HAP-1 (cell line): ENCODE measurements around the gene IP6K3.

ENCODE experiments used
- DNase-seq, 2 experiments: peaks; one replicate each; pipeline ENCODE4 v3.0.0-alpha.2; 2016 to 2020; ENCODE audit warnings: low spot score in 2 of 2
- H3K27me3 ChIP-seq: fragments of 250-450 bp; sonication (Bioruptor Pico); 2 replicates; pipeline ENCODE4 v1.5.1; 2020; ENCODE audit warnings: low read depth, mild to moderate bottlenecking, moderate library complexity
- H3K36me3 ChIP-seq: fragments of 250-450 bp; sonication (Bioruptor Pico); replicated peaks from 2 replicates; pipeline ENCODE4 v1.5.1; 2020; ENCODE audit warnings: mild to moderate bottlenecking
- H3K4me1 ChIP-seq: fragments of 250-450 bp; sonication (Bioruptor Pico); 2 replicates; pipeline ENCODE4 v1.5.1; 2020; ENCODE audit warnings: mild to moderate bottlenecking
- H3K4me3 ChIP-seq: fragments of 250-450 bp; sonication (Bioruptor Pico); 2 replicates; pipeline ENCODE4 v1.5.1; 2020; ENCODE audit warnings: mild to moderate bottlenecking, moderate library complexity
- H3K9me3 ChIP-seq: fragments of 250-450 bp; sonication (Bioruptor Pico); 2 replicates; pipeline ENCODE4 v1.5.1; 2020; ENCODE audit warnings: mild to moderate bottlenecking, moderate library complexity
- in situ Hi-C: fragments of 300-500 bp; cut with MboI; formaldehyde crosslinking; loops from 3 replicates; pipeline ENCODE4 v1.14.3; 2020; ENCODE audit warnings: low sequenced_read_pairs, inconsistent platforms, mixed read lengths

The IP6K3 gene

DNA sequence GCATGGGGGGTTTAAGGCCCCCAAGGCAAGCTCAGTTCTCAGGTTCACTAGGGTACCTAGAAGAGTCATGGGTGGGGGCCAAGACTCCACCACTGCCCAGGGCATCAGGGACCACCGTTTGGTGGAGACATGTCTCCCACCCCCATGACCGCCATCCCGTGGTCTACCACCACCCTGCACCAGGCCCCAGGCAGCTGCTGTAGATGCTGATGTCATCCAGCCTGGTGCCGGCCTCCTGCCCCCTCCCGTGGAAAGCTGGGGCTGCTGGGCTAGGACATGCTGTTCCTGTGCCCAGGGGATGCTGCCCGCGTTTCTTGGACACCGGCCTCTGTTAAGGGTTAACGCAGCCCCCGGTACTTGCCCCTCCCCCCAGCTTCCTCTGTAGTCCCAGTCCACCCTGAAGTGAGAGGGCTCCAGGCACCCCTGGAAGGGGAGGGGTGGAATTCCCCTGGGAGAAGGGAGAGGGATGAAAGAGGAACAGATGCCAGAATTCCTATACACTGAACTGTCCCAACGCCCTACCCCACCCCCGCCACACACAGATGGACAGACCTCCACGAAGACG lies 587 bp downstream of the IP6K3 start:
- DNase-seq, result no peak
- Histone ChIP-seq H3K9me3 (no peaks in the 10 kb centered on the region), H3K4me1 (no peaks in the 10 kb centered on the region), H3K4me3 (no peak overlapping the region), H3K36me3 (no peaks in the 10 kb centered on the region), H3K27me3 (no peaks in the 10 kb centered on the region; the same call in 1 of the 2 replicates)
- in situ Hi-C loops, result no loop called here

DNA sequence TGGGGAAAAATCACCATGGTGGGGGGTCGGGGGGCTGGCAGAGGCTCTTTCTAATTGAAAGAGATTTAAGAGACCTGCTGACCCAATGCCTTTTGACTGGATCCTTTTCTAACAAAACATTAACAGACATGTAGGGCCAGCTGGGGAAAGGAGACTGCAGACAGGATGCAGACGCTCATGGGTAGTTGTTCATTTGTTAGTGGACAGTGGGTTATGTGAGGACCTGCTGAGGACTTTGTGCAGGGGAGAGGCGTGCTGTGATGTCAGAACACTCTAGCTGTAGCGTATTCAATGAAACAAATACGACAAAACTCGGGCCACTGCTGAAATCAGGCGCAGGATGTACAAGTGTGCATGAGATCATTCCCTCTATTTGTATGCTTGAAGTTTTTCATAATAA lies 1.2 kb downstream of the IP6K3 start:
- H3K9me3 ChIP-seq, result no peaks in the 10 kb centered on the region
- H3K27me3 ChIP-seq, result no peaks in the 10 kb centered on the region; the same call in 1 of the 2 replicates
- DNase-seq, result no peak
- no peaks in the 10 kb centered on the region for H3K36me3 ChIP-seq
- H3K4me1 ChIP-seq, result no peaks in the 10 kb centered on the region
- H3K4me3 ChIP-seq, result no peak overlapping the region
- in situ Hi-C loops, result no loop called here

DNA sequence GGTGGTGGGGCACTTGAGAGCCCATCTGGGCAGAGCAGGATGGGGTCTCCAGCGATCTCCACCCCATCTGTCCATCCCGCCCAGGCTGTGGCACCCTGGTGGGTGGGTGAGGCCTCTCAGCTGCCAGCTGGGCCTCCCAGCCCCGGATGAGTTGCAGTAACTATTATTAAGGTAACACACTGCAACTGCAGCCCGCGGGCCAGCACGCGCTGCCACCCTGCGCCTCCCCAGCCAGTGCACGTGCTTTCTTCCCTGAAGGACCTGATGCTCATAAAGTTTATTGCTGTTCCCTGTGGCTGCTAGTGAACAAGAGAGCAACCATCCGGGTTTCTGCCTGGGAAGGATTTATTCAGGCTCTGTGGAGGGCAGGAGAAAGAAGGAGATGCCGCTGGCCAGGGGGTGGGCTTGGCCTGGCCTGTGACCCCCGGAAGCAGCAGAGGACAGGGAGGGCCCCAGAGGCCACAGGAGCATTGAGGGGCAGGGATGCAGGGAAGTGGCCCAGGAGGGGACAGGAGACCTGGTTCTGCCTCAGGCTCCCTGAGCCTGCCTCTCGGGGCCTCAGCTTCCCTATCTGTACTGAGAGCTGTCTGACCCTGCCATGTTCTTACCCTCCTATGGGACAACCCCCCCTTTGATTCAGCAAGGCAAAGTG lies 1.7 kb downstream of the IP6K3 start:
- H3K9me3 ChIP-seq, result no peaks in the 10 kb centered on the region
- no peaks in the 10 kb centered on the region for H3K4me1 ChIP-seq
- H3K4me3 ChIP-seq, result no peak overlapping the region
- in situ Hi-C loops, result no loop called here
- H3K27me3 ChIP-seq, result no peaks in the 10 kb centered on the region; the same call in 1 of the 2 replicates
- no peaks in the 10 kb centered on the region for H3K36me3 ChIP-seq
- no peak for DNase-seq

DNA sequence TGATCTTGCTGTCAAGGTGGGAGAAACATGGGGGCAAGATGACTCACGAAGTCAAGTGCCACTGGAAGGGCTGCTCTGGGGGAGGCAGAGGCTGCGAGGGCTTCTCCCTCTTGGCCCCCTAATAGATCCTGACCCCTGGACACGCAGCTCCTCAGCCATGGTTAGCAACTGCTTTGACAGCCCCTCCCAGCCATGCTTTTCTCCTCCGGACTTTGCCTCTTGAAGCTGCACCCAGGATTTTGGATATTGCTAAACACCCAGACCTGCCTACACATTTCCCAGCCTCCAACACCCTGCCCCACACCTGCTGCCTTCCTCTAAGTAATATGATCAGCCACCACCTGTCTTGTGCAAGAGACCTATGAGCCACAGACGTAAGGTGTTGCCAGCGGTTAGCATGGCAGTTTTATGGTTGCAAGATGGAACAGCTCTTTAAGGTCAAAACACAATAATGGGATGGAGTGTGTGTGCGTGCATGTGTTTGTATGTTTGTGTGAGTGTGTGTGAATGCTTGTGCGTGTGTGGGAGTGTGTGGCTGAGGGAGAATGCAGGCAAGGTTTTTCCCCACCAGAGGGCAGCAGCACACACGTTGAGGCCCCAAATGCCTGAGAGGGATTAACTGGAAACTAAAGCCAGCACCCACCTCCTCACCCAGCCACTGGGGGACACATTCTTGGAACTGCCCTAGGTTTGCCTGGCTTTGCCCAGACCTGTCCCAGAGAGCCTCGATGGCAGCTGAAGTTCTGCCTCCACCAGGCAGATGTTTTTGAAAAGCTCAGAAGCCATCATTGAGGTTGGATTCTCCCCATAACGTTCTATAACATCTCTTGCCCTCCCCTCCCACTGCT lies 2.5 kb downstream of the IP6K3 start:
- Histone ChIP-seq H3K27me3 (no peaks in the 10 kb centered on the region; the same call in 1 of the 2 replicates), H3K36me3 (no peaks in the 10 kb centered on the region), H3K9me3 (no peaks in the 10 kb centered on the region), H3K4me1 (no peaks in the 10 kb centered on the region), H3K4me3 (no peak overlapping the region)
- in situ Hi-C loops, result no loop called here
- peak; percentile 82 to 89 for DNase-seq

DNA sequence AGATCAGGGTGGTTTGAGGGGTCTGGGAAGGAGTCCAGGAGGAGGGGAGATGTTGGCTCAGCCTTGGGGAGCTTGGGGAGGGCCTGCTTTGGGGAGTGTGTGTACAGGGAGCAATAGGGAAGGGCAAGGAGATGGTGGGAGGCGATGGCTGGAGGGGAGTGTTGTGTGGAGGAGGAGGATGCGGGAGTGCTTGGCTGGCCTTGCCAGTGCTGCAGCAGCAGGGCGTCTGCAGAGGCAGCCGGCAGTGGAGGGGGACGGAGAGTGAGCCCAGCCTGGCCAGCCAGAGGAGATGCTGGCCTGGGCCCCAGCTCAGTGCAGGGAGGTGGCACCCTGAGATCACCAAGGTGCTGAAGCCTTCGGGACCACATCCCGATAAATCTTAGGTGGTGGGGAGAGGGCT lies 3.9 kb downstream of the IP6K3 start:
- H3K36me3 ChIP-seq, result no peaks in the 10 kb centered on the region
- in situ Hi-C loops, result no loop called here
- H3K4me3 ChIP-seq, result no peak overlapping the region
- no peak for DNase-seq
- H3K27me3 ChIP-seq, result no peaks in the 10 kb centered on the region; the same call in 1 of the 2 replicates
- H3K9me3 ChIP-seq, result no peaks in the 10 kb centered on the region
- no peaks in the 10 kb centered on the region for H3K4me1 ChIP-seq

DNA sequence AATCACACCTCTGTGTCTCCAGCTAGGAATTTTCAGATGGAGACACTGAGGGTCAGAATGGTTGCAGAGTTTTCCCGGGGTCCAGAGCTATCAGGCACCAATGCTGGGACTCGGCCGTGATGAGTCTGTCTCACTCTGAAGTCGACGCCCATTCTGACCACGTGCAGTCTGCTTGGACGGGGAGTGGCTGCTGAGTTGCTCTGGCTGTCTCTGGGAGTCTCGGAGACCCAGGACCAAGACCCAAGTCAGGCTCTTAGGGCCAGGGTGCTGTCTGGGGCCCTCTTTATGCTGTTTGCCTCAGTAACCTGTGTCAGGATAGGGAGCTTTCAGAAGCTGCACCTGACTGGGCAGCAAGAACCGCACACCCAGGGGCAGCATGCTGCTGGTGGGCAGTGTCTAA lies 4.6 kb downstream of the IP6K3 start:
- no peaks in the 10 kb centered on the region for H3K9me3 ChIP-seq
- DNase-seq, result no peak
- no peaks in the 10 kb centered on the region for H3K4me1 ChIP-seq
- H3K36me3 ChIP-seq, result no peaks in the 10 kb centered on the region
- no peaks in the 10 kb centered on the region; the same call in 1 of the 2 replicates for H3K27me3 ChIP-seq
- in situ Hi-C loops, result no loop called here
- H3K4me3 ChIP-seq, result no peak overlapping the region

DNA sequence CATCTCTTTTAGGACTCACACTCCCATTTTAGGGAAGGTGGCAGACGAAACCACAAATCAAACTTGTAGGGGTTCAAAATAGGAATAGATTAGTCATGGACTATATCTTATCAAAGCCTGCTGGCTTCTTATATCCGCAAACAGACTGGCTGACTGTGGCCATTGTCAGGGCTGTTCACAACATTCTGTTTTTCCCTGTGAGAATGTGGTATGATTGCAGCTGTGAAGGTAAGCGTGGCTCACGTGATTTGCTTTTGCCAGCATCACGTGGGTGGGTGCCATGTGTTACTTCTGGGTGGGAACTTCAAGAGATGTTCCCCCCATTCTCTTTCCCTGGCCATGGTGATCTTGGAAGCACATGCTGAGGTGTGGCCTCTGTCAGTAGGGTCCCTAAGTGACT lies 5.9 kb downstream of the IP6K3 start:
- in situ Hi-C loops, result no loop called here
- H3K36me3 ChIP-seq, result no peaks in the 10 kb centered on the region
- H3K4me3 ChIP-seq, result no peak overlapping the region

DNA sequence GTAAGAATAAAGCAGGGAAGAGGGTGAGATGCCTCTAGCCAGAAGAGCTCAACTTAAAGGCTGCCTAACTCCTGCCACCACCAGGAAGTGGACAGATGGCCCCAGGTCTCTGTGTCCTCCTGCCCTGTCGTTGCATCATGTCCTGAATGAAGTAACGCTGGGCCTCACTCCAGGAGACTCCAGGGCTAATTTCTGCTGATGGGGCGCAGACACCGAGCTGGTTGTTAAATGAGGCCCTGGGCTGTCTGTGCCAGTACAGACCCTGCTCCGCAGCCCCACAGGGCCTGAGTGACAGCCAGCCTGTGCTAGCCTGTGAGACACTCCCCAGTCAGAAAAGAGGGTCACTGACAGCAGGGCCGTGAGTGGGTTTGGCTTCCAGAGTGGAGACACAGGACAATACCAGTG lies 6.5 kb downstream of the IP6K3 start:
- in situ Hi-C loops, result no loop called here
- DNase-seq, result no peak

More for the DNA sequence above, 5.9 kb downstream of the IP6K3 start:
- Histone ChIP-seq H3K9me3 (no peaks in the 10 kb centered on the region), H3K4me1 (no peaks in the 10 kb centered on the region), H3K27me3 (no peaks in the 10 kb centered on the region; the same call in 1 of the 2 replicates)
- no peak for DNase-seq

DNA sequence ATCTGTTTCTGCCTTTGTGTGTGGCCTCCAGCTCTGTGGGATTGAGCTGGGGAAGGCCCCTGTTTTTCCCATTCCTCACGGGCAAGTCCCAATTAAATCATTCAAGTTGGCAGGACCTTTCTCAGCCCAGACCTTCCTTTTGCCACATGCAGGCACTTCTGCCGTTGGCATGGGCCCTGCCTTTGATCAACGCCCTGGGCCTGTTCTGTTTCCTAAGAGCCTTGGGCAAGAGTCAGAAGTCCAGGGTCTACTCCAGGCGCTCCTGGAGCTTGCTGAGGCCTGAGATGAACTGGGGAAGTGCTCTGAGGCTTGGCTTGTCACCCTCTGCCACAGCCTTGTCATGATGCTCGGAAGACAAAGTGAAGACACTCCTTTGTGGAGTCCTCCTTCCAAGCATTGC lies 7.1 kb downstream of the IP6K3 start:
- Histone ChIP-seq H3K36me3 (no peaks in the 10 kb centered on the region), H3K27me3 (no peaks in the 10 kb centered on the region; the same call in 1 of the 2 replicates), H3K4me3 (no peak overlapping the region), H3K4me1 (no peaks in the 10 kb centered on the region), H3K9me3 (no peaks in the 10 kb centered on the region)
- in situ Hi-C loops, result no loop called here
- no peak for DNase-seq

More for the DNA sequence above, 6.5 kb downstream of the IP6K3 start:
- Histone ChIP-seq H3K36me3 (no peaks in the 10 kb centered on the region), H3K4me1 (no peaks in the 10 kb centered on the region), H3K4me3 (no peak overlapping the region), H3K9me3 (no peaks in the 10 kb centered on the region), H3K27me3 (no peaks in the 10 kb centered on the region; the same call in 1 of the 2 replicates)

DNA sequence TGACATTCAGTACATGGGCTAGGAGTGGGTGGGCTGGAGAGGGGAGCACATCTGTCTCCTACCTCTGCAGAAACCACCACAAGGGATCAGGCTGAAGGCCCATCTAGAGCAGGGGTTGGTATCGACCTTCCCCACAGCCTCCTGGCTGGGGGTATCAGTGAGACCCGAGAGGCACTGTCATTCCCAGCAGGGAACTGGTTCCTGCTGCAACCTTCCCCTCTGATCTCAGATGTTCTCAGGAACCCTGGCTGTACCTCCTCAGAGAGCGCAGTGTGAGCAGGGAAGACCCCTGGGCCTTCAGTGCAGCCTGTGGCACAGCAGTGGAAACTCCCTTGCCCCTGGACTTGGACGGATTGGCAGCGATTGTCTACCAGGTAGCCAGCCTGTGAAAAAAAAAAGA lies 7.8 kb downstream of the IP6K3 start:
- in situ Hi-C loops, result no loop called here
- H3K9me3 ChIP-seq, result no peaks in the 10 kb centered on the region
- no peaks in the 10 kb centered on the region; the same call in 1 of the 2 replicates for H3K27me3 ChIP-seq
- no peak for DNase-seq
- H3K4me1 ChIP-seq, result no peaks in the 10 kb centered on the region
- no peaks in the 10 kb centered on the region for H3K36me3 ChIP-seq
- no peak overlapping the region for H3K4me3 ChIP-seq

DNA sequence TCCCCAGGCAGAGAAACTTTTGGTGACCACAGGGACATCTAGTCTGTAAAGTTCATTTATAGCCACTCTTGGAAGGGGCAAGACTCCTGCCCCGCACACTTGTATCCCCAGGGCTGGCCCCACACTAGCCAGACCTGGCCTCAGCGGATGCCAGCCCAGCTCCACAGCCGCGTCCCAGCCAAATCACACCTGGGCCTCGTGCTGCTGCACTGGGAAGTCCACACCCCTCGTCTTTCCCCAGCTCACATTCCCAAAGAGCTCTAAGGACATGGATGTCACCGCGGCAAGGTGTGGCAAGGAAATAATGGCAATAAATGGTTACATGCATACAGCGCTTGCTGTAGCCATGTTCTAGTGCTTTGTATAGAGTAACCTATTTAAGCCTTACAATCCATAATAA lies 8.6 kb downstream of the IP6K3 start:
- in situ Hi-C loops, result no loop called here
- Histone ChIP-seq H3K4me1 (no peaks in the 10 kb centered on the region), H3K4me3 (no peak overlapping the region), H3K9me3 (no peaks in the 10 kb centered on the region), H3K27me3 (no peaks in the 10 kb centered on the region; the same call in 1 of the 2 replicates), H3K36me3 (no peaks in the 10 kb centered on the region)
- no peak for DNase-seq

DNA sequence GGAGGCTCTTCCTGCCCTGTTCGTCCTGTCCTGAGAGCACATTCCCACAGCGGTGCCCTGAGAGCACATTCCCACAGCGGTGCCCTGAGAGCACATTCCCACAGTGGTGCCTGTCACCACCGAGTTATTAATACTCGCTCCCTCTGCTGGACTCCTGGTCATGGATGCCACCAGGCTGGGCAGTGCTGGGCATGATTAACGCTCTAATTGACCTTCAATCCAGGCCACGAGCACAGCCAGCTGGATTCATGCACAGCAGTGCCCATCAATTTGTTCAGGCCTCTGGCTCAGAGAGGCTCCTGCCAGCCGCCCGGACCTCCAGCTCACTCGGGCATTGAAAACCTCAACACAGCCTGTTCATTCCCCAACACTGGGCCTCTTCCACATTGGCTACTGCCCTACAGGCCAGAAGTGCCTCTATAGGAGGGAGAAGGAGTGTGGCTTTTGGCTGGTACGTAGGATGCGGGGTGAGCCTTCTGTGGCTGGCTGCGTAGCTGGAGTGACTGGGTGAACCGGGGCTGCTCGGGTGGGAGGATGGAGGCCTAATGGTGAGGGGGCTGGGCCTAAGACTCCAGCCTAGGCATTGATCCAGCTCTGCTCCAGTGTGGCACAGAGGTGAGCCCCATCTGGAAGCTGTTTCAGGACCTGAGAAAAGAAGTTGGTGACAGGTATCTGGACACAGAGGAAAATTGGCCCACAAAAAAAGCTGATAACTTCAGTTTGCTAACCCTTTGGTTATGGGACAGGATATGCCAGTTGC lies 9.3 kb downstream of the IP6K3 start:
- no peak for DNase-seq
- Histone ChIP-seq H3K4me1 (no peaks in the 10 kb centered on the region), H3K27me3 (no peaks in the 10 kb centered on the region), H3K4me3 (no peak overlapping the region), H3K36me3 (no peaks in the 10 kb centered on the region), H3K9me3 (no peaks in the 10 kb centered on the region)
- in situ Hi-C loops, result no loop called here

DNA sequence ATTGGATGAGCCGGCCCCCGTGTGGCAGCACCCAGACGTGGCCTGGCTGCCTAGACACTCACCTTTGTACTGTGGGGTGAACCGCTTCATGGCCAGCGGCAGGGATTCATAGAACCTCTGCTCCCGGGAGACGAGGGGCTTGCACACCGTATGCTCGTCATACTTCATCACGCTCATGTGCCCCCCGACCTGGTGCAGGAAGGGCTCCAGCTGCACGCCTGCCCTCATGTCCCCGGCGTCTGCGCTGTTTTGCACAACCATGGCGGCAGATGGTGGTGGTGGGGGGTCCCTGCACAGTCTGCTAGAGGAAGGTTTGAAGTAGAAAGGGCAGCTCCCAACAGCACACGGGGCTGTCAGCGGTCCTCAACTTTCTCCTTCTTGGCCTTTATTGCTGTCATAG lies 11.5 kb downstream of the IP6K3 start:
- Histone ChIP-seq H3K4me3 (no peak overlapping the region), H3K36me3 (no peaks in the 10 kb centered on the region), H3K9me3 (no peaks in the 10 kb centered on the region), H3K27me3 (no peaks in the 10 kb centered on the region), H3K4me1 (no peaks in the 10 kb centered on the region)
- in situ Hi-C loops, result no loop called here
- DNase-seq, result no peak
